WTC11 (cell line): Measurements from ENCODE around the gene TRIM29. TPM values are rescaled to one million over a fixed set of nuclear protein-coding genes. Genes with fewer than 3 reads are reported as not detected.
A peak's percentile ranks its signal among the peaks of the same experiment; 100 is the strongest.

Experiments used
- ATAC-seq: fragments of 200-7000 bp; cut with Tn5 transposase; 2 replicates; pipeline ENCODE4 v1.10.0; 2021; ENCODE audit warnings: mild to moderate bottlenecking, moderate library complexity
- CTCF ChIA-PET: fragments of 300-600 bp; sonication (Branson Sonifier 250); formaldehyde crosslinking; loops from one replicate; lab custom pipeline; 2021; ENCODE audit warnings: antibody characterized with exemption; lab: Charles Lee
- POLR2A ChIA-PET: fragments of 350-600 bp; sonication (Branson Sonifier 250); formaldehyde crosslinking; loops from one replicate; lab custom pipeline; 2021; ENCODE audit warnings: antibody characterized with exemption; lab: Charles Lee
- DNase-seq: peaks from one replicate; pipeline ENCODE4 v3.0.0; 2021; ENCODE audit warnings: low spot score
- H3K27ac Mint-ChIP-seq: 2 replicates; pipeline ENCODE4 v1.8.0; 2021; ENCODE audit warnings: mixed read lengths
- H3K27me3 Mint-ChIP-seq: 2 replicates; pipeline ENCODE4 v1.8.0; 2021; ENCODE audit warnings: low read depth, mild to moderate bottlenecking, moderate library complexity, mixed read lengths
- H3K36me3 Mint-ChIP-seq: 2 replicates; pipeline ENCODE4 v1.8.0; 2021; ENCODE audit warnings: mixed read lengths
- H3K4me1 Mint-ChIP-seq: 2 replicates; pipeline ENCODE4 v1.8.0; 2022; ENCODE audit warnings: mixed read lengths
- H3K4me3 Mint-ChIP-seq: 2 replicates; pipeline ENCODE4 v1.8.0; 2021; ENCODE audit warnings: mild to moderate bottlenecking, moderate library complexity, mixed read lengths
- H3K9me3 Mint-ChIP-seq: 2 replicates; pipeline ENCODE4 v1.8.0; 2021; ENCODE audit warnings: mixed read lengths
- FOXP1 ChIP-seq: sonication (generic); formaldehyde crosslinking; IDR thresholded peaks from 2 replicates; pipeline ENCODE4 v1.8.0; 2022; ENCODE audit warnings: missing genetic modification reagents, mild to moderate bottlenecking, moderate library complexity, borderline replicate concordance
- HMGA2 ChIP-seq: fragments of 250-450 bp; sonication (Bioruptor Pico); IDR thresholded peaks from 2 replicates; pipeline ENCODE4 v1.4.0; 2021; ENCODE audit warnings: mild to moderate bottlenecking, moderate library complexity
- NFATC4 ChIP-seq: fragments of 250-450 bp; sonication (Bioruptor Pico); IDR thresholded peaks from 2 replicates; pipeline ENCODE4 v1.9.0; 2021; ENCODE audit warnings: mild to moderate bottlenecking
- OVOL2 ChIP-seq: fragments of 250-450 bp; sonication (Bioruptor Pico); IDR thresholded peaks from 2 replicates; pipeline ENCODE4 v1.9.0; 2021; ENCODE audit warnings: mild to moderate bottlenecking, borderline replicate concordance
- TCF7 ChIP-seq: sonication (generic); formaldehyde crosslinking; IDR thresholded peaks from 2 replicates; pipeline ENCODE4 v1.8.0; 2022; ENCODE audit warnings: mild to moderate bottlenecking, low read depth, missing genetic modification reagents, moderate library complexity
- ZNF138 ChIP-seq: sonication (generic); formaldehyde crosslinking; conservative IDR thresholded peaks from 2 replicates; pipeline ENCODE4 v1.8.1; 2022; ENCODE audit warnings: mild to moderate bottlenecking, moderate library complexity, missing genetic modification reagents
- ZNF232 ChIP-seq: sonication (generic); formaldehyde crosslinking; IDR thresholded peaks from 2 replicates; pipeline ENCODE4 v1.8.0; 2022; ENCODE audit warnings: mild to moderate bottlenecking, missing genetic modification reagents
- ZNF423 ChIP-seq: fragments of 250-450 bp; sonication (Bioruptor Pico); IDR thresholded peaks from 2 replicates; pipeline ENCODE4 v2.1.2; 2022; ENCODE audit warnings: mild to moderate bottlenecking, moderate library complexity
- ZNF671 ChIP-seq: fragments of 250-450 bp; sonication (Bioruptor Pico); IDR thresholded peaks from 2 replicates; pipeline ENCODE4 v1.8.0; 2021; ENCODE audit warnings: mild to moderate bottlenecking
- total RNA-seq: library from RNA; stranded (reverse); gene quantifications from 3 replicates; pipeline ENCODE4 v1.2.3, GENCODE V29; 2021
- TF ChIP-seq, protein P1 (sequence below): fragments of 250-450 bp; sonication (Bioruptor Pico); IDR thresholded peaks from 2 replicates; pipeline ENCODE4 v1.8.0; 2021; ENCODE audit warnings: mild to moderate bottlenecking
- TF ChIP-seq, protein P2 (sequence below): fragments of 200-600 bp; IDR thresholded peaks from 2 replicates; pipeline ENCODE4 v1.8.0; 2022; ENCODE audit warnings: antibody characterized with exemption
- TF ChIP-seq, protein P3 (sequence below): sonication (generic); formaldehyde crosslinking; IDR thresholded peaks from 2 replicates; pipeline ENCODE4 v1.8.0; 2022; ENCODE audit warnings: mild to moderate bottlenecking, missing genetic modification reagents
- TF ChIP-seq, protein P4 (sequence below): sonication (generic); formaldehyde crosslinking; IDR thresholded peaks from 2 replicates; pipeline ENCODE4 v1.8.0; 2022; ENCODE audit warnings: mild to moderate bottlenecking, missing genetic modification reagents

The TRIM29 gene
- total RNA-seq, 1 experiment from 2014 or later = 0.11 TPM

DNA sequence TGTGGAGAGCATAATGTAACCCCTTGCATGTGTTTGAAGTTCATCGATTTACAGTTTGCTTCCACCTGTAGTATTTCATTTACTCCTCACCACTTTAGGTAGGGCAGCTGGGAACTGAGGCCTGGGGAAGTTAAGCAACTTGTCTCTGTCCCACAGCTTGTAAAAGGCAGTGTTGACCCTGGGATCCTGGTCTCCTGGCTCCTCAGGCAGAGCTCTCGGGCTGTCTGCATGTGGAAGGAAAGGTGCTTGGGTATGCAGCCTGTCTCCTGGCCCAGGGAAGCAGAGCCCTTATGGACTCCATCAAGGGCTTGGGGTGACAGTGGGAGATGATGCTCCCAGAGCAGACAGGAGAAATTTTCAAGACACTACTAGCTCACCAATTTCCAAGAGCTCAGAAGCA lies 49.9 kb downstream of the TRIM29 start:
- Mint-ChIP-seq H3K36me3 (peaks cover 20% of the 10 kb centered on the region), H3K4me1 (peaks cover 13% of the 10 kb centered on the region), H3K27me3 (peaks cover 17% of the 10 kb centered on the region), H3K9me3 (peaks cover 19% of the 10 kb centered on the region)
- TF ChIP-seq ZNF138 (CRISPR knock-in tag) (no peak), ZNF671 (CRISPR knock-in tag) (no peak)
- TF ChIP-seq, all 79 proteins: peak for 0
- ChIA-PET CTCF (interaction anchor here (0.6 to 4.0 kb wide), 9 partner anchors 8 to 470 kb away, joined by 3 to 18 read pairs (median 4); partner anchors contain the start of gene NECTIN1), POLR2A (interaction anchor here (0.6 kb wide), 1 partner anchor 709 kb away, joined by 3 read pairs; no protein-coding TSS in a partner anchor)
- ATAC-seq (no peak), DNase-seq (no peak)
- Mint-ChIP-seq H3K4me3 (no peak overlapping the region), H3K27ac (no peak overlapping the region)

DNA sequence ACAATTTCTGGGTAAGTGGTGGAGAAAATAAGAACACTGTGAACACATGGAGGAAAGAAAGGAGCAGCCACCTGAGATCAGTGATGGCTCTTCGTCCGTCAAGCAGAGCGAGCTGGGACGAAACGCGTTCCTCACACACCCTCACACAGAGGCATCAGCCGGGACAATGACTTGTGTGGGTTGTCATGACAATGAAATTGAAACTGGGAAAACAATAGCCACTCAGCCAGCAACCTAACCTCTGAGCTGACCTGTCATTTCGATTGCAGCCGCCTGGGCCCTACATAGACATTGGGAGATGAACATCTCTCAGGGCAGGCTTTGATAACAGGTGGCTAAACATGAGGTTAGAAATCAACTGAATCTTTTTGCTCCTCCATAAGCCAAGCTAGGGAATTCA lies 51.3 kb downstream of the TRIM29 start:
- Mint-ChIP-seq H3K27ac (no peak overlapping the region), H3K4me1 (peaks cover 13% of the 10 kb centered on the region), H3K27me3 (peaks cover 25% of the 10 kb centered on the region), H3K36me3 (peaks cover 27% of the 10 kb centered on the region), H3K4me3 (no peak overlapping the region), H3K9me3 (peaks cover 25% of the 10 kb centered on the region)
- ChIA-PET POLR2A (no interaction called here), CTCF (interaction anchor here (0.7 to 4.0 kb wide), 4 partner anchors 21 to 94 kb away, joined by 3 to 14 read pairs (median 6); no protein-coding TSS in a partner anchor)
- TF ChIP-seq HMGA2 (CRISPR knock-in tag) (no peak), TCF7 (CRISPR knock-in tag) (no peak), OVOL2 (CRISPR knock-in tag) (no peak)
- no peak for DNase-seq
- peak; percentile 30; the same call in 1 of the 2 replicates for ATAC-seq

DNA sequence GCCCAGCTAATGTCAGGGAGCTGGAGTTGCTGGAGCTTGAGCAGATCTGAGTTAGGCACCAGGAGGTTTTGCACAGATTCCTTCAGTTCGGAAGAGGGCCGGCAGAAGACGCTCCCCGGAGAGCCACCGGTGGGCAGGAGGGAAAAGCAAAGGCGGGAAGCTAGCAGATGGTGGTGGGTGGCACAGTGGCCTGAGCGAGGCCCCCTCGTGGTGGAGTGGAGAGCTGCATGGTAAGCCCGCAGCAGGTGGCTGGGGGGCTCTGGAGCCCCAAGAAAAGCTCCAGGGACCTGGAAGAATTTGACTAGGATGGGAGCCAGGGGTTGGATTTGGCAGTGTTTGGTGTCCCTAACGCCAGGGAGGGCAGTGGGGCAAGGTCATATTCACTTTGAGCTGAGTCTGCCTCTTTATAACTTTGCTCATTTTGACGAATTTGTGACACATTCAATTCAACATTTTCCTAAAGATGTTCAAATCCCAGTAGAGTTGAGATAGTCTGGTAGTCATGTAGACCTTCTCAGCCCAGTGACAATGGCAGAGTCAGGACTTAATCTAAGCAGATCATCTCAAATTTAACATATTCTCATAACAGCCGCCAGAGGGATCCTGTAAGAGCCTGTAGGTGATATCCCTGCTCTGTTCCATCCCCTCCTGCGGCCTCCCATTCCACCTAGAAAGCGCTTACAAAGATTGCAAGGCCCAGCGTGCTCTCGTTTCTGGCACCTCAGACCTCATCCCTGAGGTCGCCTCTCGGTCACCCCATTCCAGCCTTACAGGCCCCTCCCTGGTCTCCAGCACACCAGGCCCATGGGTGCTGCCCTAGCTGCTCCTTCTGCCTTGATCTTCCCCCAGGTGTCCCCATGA lies 57.9 kb downstream of the TRIM29 start:
- no peak overlapping the region for H3K27ac Mint-ChIP-seq
- TF ChIP-seq, protein P1, sequence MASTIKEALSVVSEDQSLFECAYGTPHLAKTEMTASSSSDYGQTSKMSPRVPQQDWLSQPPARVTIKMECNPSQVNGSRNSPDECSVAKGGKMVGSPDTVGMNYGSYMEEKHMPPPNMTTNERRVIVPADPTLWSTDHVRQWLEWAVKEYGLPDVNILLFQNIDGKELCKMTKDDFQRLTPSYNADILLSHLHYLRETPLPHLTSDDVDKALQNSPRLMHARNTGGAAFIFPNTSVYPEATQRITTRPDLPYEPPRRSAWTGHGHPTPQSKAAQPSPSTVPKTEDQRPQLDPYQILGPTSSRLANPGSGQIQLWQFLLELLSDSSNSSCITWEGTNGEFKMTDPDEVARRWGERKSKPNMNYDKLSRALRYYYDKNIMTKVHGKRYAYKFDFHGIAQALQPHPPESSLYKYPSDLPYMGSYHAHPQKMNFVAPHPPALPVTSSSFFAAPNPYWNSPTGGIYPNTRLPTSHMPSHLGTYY = no peak
- TF ChIP-seq, protein P2, sequence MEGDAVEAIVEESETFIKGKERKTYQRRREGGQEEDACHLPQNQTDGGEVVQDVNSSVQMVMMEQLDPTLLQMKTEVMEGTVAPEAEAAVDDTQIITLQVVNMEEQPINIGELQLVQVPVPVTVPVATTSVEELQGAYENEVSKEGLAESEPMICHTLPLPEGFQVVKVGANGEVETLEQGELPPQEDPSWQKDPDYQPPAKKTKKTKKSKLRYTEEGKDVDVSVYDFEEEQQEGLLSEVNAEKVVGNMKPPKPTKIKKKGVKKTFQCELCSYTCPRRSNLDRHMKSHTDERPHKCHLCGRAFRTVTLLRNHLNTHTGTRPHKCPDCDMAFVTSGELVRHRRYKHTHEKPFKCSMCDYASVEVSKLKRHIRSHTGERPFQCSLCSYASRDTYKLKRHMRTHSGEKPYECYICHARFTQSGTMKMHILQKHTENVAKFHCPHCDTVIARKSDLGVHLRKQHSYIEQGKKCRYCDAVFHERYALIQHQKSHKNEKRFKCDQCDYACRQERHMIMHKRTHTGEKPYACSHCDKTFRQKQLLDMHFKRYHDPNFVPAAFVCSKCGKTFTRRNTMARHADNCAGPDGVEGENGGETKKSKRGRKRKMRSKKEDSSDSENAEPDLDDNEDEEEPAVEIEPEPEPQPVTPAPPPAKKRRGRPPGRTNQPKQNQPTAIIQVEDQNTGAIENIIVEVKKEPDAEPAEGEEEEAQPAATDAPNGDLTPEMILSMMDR = peak; percentile 81
- TF ChIP-seq ZNF232 (CRISPR knock-in tag) = no peak
- TF ChIP-seq NFATC4 (CRISPR knock-in tag) = no peak
- TF ChIP-seq FOXP1 (CRISPR knock-in tag) = no peak
- TF ChIP-seq, protein P3, sequence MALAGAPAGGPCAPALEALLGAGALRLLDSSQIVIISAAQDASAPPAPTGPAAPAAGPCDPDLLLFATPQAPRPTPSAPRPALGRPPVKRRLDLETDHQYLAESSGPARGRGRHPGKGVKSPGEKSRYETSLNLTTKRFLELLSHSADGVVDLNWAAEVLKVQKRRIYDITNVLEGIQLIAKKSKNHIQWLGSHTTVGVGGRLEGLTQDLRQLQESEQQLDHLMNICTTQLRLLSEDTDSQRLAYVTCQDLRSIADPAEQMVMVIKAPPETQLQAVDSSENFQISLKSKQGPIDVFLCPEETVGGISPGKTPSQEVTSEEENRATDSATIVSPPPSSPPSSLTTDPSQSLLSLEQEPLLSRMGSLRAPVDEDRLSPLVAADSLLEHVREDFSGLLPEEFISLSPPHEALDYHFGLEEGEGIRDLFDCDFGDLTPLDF (CRISPR knock-in tag) = no peak
- TF ChIP-seq, protein P4, sequence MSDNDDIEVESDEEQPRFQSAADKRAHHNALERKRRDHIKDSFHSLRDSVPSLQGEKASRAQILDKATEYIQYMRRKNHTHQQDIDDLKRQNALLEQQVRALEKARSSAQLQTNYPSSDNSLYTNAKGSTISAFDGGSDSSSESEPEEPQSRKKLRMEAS (CRISPR knock-in tag) = peak; percentile 64
- TF ChIP-seq ZNF423 (CRISPR knock-in tag) = 0 out of 2 replicates have a peak, but pooled peaks have one; percentile 4
- no peak for TF ChIP-seq TCF7 (CRISPR knock-in tag)
- TF ChIP-seq, all 79 proteins: peak for 3
- H3K36me3 Mint-ChIP-seq = peaks cover 30% of the 10 kb centered on the region
- peaks cover 7% of the 10 kb centered on the region for H3K4me1 Mint-ChIP-seq
- CTCF ChIA-PET = interaction anchor here (0.6 to 4.3 kb wide), 37 partner anchors 9 to 1047 kb away, joined by 3 to 65 read pairs (median 5); partner anchors contain the start of gene NECTIN1
- POLR2A ChIA-PET = no interaction called here
- peak; percentile 89 for ATAC-seq
- peaks cover 39% of the 10 kb centered on the region for H3K27me3 Mint-ChIP-seq
- H3K4me3 Mint-ChIP-seq = no peak overlapping the region
- H3K9me3 Mint-ChIP-seq = peaks cover 32% of the 10 kb centered on the region
- DNase-seq = peak; percentile 68
